IPS-NIHi7 (cell line): Measurements from ENCODE around the gene GLI3.

Experiments
- DNase-seq: peaks from one replicate; pipeline ENCODE4 v3.0.0; 2012; ENCODE audit warnings: mixed read lengths; ENCODE audit errors: extremely low spot score

Gene GLI3

DNA sequence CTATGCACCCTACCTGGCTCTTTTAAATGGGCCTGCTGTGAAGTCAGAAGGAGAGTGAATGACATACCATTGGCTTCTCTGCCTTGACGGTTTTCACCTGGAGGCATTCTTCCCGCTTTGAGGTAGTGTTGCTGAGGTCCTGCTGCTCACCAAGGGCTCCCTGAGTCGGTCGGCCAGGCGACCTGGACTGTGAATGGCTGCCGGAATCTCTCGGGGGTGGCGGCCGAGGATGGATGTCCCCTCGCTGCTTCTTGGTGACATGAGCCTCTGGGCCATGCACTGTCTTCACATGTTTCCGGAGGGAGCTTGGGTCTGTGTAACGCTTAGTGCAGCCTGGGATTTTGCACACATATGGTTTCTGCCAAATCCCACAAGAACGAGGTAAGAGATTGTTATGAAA lies 264.7 kb downstream of the GLI3 start:
- DNase-seq: no peak

DNA sequence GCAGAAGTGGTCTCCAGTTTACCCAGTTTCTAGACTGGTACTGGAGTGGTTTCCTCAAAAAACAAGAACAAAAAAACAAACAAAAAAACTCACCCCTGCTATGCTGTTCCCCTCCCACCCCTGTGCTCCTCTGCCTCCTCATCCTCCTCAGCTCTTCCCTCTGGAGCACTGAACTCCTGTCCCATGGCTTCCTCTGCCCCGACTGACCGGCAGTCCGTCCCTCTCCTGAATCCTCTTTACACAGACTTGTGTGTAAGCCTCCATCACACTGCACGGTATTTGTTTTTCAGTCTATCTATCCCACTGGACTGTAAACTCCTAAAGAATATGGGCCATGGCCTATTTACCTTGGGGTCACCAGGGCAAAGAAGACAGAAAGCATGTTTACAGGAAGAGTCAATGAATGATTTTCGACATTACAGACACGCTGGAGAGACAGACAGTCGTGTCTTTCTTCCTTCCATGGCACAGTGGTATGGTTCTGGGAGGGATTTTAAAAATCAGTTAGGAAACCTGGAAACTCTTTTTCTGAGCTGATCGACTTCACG lies 265.3 kb downstream of the GLI3 start:
- DNase-seq: no peak

DNA sequence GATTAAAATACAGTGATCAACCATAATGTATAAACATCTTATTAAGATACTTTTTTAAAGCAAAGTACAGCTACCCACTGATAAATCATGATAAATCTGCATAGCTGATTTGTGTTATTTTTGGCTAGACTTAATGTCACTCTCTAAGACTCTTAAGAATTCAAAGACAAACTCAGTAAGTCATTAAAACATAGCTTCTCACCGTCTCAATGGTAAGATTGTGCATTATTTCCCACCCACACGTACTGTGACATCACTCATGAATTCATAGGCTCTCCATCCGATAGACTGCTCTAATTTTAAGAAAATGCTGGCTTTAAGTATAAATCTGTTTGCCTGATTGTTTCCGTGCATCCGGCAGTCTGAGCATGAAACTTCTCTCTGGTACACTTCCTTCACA lies 266.1 kb downstream of the GLI3 start:
- no peak for DNase-seq

GRCh38 chr7:41969561-41970105 lies 267.4 kb downstream of the GLI3 start:
- no peak for DNase-seq

DNA sequence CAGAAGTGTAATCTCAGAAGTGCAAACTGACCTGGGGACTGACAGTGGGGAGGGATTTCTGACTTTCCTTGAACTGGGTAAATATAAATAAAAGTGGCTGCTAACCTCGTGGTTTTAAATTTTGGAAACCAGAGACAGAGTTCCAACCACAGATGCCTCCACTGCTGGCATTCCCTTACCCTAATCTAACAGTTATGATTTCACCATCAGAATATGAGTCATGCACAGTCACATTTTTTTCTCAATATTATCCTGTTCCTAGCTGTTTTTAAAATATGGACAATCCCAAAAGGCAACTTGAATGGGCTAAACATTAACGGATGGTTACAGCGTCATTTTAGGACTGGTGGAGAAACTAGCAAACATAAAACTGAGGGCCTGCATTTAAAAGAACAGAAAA lies 269.9 kb downstream of the GLI3 start:
- no peak for DNase-seq

GRCh38 chr7:41965951-41966505 lies 271.0 kb downstream of the GLI3 start:
- DNase-seq: no peak

DNA sequence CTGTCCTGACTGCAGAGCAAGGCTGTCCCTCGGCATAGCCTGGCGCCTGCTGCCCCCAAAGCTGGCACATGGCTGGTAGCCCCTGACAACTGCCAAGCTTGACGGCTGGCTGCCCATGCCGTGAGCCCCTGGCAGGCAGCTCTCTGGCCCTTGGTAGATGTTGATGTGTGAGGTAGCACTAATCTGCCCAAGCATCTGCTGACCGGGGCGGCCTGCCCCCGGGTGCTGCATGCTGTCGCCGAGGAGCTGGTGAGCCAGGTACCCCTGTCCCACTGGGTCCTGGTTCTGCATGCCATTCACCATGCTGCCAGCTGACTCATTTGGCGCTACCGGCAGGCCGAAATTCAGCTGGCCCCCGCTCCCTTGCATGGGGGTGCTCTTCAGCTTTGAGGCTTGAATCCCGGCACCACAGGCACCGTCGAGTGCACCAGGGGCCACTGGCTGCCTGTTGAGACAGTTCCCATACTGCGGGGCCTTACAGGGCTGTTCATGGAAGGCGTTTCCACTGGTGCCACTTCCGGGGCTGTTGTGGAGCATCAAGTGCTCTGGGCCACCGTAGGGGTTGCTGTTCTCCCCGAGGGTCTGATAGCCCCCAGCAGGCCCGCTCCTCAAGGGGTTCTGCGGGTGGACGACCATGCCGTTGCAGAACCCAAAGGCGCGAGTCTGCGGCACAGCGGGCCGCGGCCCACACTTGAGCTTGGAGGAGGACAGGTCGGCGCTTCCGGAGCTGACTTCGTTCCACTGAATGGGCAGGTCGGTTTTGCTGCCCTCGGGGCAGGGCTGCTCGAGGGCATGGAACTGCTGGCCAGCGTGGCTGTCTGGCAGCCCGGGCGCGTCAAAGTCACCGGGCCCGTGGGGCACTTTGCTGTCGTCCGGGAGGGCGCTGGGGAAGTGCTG lies 271.9 kb downstream of the GLI3 start:
- no peak for DNase-seq

GRCh38 chr7:41964183-41964753 lies 272.7 kb downstream of the GLI3 start:
- DNase-seq: no peak

GRCh38 chr7:41956705-41957104 lies 280.3 kb downstream of the GLI3 start:
- DNase-seq: no peak

GRCh38 chr7:41955893-41956675 lies 280.9 kb downstream of the GLI3 start:
- peak; percentile 88 for DNase-seq

DNA sequence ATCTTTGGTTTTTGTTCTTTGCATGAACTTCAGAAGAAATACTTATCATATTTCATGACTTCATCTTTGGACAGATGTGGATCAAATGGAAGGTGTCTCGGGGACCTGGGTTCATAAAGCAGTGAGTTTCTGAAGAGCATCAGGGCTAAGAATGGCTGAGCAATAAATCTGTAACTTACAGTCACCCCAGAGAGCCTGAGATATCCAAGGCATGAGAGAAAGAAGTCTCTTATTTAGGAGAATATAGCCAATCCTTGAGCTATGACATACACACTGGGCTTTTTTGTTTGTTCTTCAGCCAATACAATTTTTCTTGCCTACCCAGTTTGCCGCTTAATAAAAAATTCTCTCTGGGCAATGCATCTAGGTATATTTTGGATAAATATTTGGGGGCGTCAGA lies 281.6 kb downstream of the GLI3 start:
- DNase-seq: no peak

DNA sequence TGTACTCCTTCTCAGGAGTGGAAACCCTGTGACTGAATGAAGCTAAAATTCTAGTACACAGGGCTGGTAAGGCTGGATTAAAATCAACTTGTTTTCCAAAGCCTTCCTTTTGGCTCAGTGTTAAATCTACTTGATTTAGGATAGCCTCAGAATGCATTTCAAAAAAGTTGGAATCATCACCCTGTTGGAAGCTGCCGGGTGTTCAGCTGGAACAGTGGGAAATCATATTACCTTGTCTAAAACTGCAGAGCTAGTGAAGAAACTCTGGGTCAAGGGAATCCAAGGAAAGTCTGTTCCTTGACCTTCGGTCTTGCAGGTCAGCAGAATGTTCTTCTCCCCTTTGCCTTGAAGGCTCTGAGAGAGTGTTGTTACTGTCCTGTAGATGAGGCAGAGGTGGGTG lies 282.0 kb downstream of the GLI3 start:
- no peak for DNase-seq

DNA sequence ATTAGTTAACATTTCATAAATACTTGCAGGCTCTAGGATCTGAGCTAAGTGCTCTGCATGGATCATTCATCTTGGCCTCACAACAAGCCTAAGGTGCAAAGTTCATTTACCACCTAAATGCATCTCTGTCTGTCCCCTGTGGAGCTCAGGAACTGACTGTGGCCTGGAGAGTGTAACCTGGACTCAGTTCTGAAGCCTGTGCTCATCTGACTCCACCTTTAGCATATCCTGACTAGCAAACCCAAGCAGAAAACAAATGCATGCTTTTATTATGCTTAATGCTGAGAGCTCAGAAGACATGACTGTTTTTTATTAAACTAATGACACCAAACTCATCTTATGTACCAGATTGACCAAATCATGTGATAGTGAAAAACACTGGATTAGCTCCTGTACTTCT lies 288.5 kb downstream of the GLI3 start:
- DNase-seq: no peak

GRCh38 chr7:41943094-41943577 lies 293.9 kb downstream of the GLI3 start:
- DNase-seq: peak; percentile 83

DNA sequence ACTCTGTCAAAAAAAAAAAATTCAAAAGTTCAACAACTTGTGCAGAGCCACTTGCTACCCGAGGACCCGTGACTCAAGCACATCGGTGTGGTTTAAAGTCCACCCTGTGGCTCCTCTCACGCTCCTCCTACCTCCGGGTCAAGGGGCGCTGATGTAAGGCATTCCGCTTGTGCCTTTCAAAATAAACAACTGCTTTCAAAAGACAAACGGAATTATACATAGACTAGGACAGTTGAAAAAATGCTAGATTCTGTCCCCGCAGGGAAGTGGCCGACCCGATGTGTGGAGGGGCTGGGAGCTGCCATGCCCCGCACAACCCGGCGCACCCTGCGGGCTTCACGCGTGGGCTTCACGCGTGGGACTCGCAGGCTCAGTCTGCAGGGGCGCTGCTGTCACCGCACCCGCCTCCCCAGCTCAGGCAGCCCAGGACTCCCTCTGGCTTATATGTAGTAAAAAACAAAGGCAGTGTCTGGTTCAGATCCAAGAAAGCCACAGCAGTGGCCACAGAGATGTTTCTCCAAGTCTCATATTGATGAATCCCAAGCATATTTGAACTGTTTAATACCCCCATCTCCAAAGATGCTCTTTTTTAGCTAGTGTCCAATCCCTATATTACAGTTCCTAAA lies 294.4 kb downstream of the GLI3 start:
- DNase-seq: no peak

GRCh38 chr7:41940760-41941343 lies 296.2 kb downstream of the GLI3 start:
- peak; percentile 80 for DNase-seq

DNA sequence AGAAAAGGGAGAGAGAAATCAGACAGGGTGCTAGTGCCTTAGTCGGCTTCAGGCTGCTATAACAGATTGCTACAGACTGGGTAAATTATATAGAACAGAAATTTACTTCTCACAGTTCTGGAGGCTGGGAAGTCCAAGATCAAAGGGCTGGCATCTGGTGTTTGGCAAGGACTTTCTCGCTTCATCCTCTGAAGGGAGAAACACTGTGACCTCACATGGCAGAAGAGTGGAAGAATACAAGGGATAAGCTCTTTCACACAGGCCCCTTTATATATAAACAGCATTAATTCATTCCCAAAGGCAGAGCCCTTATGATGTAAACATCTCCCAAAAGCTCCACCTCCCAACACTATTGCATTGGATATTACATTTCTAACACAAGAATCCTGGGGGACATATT lies 298.6 kb downstream of the GLI3 start:
- no peak for DNase-seq

DNA sequence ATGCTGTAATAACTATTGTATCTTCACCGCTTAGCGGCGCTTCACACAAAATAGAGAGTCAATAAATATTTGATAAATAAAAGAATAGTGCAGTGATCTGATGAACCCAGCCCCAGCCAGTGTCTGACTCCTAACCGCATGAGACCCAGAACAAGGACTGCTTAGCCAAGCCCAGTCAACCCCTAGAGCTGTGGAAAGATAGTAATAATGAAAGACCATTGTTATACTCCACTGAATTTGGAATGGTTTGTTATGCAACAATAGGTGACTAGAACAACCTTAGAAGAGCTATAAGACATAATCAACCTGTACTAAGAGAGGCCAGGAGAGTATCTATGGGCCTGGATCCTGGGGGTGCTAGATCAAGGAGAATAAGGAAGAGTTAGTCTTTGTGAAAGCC lies 303.6 kb downstream of the GLI3 start:
- DNase-seq: no peak

GRCh38 chr7:41931263-41931646 lies 305.8 kb downstream of the GLI3 start:
- no peak for DNase-seq

GRCh38 chr7:41930538-41931262 lies 306.3 kb downstream of the GLI3 start:
- no peak for DNase-seq
